Adrenal gland (tissue), 5 donors: ENCODE measurements around the gene ROR2.

Experiments
- CTCF ChIP-seq, 6 experiments: fragments of 450-650 bp in 4 of 6; fragments of 200-600 bp in 2 of 6; sonication (generic) in 1 of 6; IDR thresholded peaks; 1 replicate in 5 of 6; 2 replicates in 1 of 6; pipeline versions ENCODE4 v1.5.1 to v1.8.0; 2016 to 2021; ENCODE audit warnings: antibody characterized with exemption in 6 of 6, mild to moderate bottlenecking in 2 of 6, moderate library complexity in 1 of 6
- POLR2A ChIP-seq, 2 donors: fragments of 450-650 bp; IDR thresholded peaks; one replicate each; pipeline ENCODE4 v1.6.1; 2017; ENCODE audit warnings: antibody characterized with exemption in 2 of 2, mild to moderate bottlenecking in 2 of 2, moderate library complexity in 1 of 2
- donor health status: DM: no; HTN: no; CAD: no.

- TF ChIP-seq CTCF (IDR thresholded peaks at IDR 0.05) (no peak), POLR2A (IDR thresholded peaks at IDR 0.05) (no peak)
These were observed 45.3 kb downstream of the ROR2 start for GRCh38 chr9:91904588-91905236.
